DMS153 treated with DMSO at 0.1 percent for 48 hours (cell line): ENCODE data around the gene IDH2.
"Not testable (repeated sequence)": the region's sequence is repeated elsewhere in the genome, so short reads cannot be mapped to it uniquely, and the experiment has no call there.

ENCODE experiments used
- DNase-seq: peaks from one replicate; lab custom pipeline; 2025; ENCODE audit not compliant: unreplicated experiment; lab: John Stamatoyannopoulos, UW

Gene IDH2

DNA sequence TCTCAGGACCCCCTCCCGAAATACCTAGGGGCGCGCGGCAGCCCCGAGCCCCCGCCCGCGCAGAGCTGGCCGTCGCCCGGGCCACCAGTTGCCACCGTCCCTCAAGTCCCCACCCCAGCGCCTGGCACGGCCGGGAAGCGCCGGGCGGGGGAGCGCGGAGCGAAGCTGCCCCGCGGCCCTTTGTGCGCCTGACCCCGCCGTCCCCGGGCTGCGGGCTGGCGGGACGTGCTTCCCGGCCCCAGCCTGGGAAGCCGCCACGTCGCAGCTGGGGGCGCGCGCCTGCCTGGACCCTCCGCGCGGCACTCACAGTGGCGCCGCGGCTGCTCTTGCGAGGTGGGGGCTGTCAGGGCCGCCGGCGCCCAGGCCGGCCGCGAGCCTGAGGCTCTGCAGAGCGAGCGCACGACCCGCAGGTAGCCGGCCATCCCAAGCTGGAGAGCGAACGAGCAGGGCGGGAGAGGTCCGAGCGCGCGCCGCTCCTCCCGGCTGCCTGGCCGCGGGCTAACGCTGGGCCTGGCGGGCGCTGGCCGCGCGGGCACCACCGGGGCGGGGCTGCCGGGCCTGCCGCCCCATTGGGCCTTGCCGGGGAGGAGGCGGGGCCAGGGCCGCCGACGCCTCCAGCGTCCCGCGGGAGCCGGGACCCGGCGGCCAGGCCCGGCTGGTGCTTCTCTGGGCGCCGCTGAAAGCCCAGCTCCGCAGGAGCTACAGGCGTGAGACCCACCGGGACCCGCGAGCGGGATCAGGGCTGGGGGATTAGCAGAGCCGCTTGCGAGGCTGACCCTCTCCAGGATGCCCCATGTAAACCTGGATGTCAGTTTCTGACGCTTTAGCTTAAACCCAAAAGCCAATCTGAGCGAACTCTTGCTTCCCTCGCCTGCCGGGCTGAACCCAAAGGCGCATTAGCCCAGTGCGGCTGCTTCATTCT, at the start of gene IDH2:
Gene IDH2 (minus strand): TSS at position 500 of the 922 bp plus-strand sequence. CDS start 78 bp downstream, at position 422.
- peak; percentile 6 for DNase-seq

DNA sequence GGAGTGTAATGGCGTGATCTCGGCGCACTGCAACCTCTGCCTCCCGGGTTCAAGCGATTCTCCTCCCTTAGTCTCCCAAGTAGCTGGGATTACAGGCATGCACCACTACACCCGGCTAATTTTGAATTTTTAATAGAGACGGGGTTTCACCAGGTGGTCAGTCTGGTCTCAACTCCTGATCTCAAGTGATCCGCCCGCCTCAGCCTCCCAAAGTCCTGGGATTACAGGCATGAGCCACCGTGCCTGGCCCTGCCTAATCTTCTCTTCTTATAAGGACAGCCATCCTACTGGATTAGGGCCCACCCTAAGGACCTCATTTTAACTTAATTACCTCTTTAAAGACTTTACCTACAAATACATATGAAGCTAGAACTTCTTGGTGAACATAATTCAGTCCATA, 48.3 kb upstream of the IDH2 start:
- DNase-seq = not testable (repeated sequence)

DNA sequence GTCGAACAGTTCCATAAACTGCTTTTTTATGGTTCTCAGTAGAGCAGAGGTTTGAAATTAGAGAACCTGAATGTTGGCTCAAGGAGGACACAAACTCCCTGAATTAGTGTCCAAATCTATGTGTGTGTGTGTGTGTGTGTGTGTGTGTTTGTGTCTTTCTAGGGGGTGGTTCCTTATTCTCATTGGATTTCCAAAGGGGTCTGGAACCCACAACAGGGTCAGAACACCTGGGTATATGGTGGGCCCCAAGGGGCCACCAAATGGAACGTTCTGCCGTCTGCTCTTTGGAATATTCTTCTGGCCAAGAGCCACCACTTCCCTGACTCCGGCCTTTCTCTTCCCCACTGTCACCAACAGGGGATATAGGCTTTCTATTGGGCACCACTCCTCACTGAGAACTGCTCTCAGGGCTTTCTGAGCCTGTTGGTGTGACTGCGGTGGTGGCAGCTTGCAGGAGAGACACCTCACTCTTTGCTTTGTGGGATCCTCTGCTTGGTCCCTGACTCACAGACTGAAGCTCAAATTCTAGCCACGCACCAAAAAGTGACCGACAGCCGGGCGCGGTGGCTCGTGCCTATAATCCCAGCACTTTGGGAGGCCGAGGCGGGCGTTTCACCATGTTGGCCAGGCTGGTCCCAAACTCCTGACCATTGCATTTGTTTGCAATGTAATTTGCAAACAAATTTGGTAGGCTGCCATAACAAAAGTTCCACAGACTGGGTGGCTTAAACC, 47.5 kb upstream of the IDH2 start:
- no peak for DNase-seq

DNA sequence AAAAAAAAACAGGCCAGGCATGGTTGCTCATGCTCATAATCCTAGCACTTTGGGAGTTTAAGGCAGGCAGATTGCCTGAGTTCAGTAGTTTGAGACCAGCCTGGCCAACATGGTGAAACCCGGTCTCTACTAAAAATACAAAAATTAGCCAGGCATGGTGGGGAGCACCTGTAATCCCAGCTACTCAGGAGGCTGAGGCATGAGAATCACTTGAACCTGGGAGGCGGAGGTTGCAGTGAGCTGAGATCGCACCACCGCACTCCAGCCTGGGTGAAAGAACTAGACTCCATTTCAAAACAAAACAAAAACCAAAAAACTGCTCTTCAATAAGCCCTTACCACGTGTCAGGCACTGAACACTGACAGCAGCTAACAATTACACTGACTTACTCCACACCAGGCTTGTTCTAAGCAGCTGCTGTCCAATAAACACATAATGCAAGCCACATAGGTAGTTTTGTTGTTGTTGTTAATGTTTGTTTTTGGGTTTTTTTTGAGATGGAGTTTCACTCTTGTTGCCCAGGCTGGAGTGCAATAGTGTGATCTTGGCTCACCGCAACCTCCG, 44.0 kb upstream of the IDH2 start:
- not testable (repeated sequence) for DNase-seq

DNA sequence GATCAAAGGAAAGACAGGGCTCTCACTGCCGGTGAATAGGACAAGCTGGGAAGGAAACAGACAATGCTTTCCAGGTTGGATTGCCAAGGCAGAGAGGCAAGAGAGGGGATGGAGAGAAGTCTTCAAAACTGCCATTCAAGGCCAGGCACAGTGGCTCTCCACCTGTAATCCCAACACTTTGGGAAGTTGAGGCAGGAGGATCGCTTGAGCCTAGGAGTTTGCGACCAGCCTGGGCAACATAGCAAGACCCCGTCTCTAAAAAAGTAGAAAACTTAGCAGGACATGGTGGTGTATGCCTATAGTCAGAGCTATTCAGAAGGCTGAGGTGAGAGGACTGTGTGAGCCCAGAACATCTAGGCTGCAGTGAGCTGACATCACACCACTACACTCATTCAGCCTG, 43.5 kb upstream of the IDH2 start:
- no peak for DNase-seq

DNA sequence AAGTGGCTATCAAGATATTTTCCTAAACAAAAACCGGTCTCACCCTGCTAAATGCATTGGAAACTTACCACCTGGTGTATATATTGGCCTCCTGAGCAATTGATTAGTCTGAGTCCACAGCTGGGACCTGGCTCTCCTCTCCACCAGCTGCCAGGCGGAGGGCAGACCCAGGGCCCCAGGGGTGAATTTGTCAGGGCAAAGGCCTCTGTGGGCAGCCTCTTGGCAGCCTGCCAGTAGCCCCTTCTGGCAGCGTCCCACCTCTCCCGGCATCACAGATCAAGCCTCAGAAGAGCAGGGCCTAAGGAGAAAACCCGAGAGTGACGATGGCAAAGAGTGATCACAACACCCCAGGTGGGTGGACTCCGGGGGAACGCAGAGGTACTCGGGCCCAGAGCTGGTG, 43.0 kb upstream of the IDH2 start:
- no peak for DNase-seq

DNA sequence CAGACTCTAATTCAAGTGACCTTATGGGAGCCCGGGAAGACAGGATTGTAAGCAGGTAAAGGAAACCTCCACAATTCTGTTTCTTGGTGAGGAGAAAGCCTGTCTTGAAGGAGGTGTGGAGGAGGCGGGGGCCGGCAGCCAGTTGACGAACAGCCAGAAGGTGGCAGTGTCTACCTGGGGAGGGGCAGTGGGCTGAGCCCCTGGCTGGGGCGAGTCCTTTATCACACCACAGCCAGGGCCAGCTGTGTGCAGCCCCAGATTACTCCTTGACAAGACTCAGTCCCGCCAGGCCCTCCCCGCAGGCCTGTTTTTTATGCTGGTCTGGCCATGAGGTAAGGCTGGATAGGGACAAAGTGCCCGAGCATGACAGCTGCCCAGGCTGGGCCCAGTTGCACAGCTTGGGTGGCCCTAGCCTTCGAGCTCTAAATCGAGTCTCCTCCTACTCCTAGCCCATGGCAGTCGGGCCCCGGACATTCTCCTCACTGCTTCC, 40.9 kb upstream of the IDH2 start:
- peak; percentile 13 for DNase-seq

DNA sequence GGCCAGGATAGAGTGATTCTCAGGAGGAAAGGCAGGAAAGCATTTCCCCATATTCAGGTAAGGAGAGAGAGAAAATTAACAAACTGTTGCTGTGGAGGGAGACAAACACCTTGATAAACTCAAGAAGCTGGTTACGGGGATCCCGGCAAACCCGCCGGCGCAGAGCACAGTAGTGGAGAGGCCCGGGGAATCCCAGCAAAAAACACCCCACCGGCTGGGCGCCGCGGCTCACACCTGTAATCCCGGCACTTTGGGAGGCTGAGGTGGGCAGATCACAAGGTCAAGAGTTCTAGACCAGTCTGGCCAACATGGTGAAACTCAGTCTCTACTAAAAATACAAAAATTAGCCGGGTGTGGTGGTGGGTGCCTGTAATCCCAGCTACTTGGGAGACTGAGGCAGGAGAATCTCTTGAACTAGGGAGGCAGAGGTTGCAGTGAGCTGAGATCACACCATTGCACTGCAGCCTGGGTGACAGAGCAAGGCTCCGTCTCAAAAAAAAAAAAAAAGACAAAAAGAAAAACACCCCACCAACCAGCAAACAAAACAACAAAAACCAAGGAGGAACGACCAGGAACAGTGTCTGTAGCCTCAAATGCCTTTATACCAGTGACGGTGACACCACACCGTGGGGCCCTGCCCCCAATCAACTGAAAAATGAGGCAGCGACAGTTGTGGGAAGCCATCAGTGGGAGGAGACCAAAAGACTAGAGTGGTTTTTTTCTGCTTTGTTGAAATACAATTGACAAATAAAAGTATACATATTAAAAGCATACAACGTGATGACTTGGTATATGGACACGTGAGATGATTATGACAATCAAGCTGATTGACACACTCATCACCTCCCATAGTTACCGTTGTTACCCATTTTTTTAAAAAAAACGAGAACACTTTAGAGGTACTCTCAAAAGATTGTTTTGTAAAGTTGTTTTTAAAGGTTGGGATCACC, 40.2 kb upstream of the IDH2 start:
- no peak for DNase-seq

DNA sequence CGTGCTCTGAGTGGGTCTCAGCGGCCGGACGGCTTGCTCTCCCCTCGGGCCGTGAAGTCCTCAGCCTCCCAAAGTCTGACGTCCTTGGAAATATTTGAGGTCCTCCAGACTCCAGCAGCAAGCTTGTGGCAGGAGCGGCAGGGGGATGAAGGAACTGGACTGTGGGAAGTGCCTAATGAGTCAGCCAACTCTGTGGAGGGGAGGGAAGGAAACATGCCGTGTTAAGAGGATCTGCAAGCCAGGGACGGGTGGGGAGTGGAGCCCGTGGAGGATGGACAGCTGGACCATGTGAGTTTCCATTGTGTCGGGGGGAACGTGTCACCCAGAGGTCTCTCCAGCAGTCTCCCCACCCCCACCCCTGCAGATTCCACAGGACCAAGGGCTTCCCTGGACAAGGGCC, 39.4 kb upstream of the IDH2 start:
- DNase-seq = no peak

DNA sequence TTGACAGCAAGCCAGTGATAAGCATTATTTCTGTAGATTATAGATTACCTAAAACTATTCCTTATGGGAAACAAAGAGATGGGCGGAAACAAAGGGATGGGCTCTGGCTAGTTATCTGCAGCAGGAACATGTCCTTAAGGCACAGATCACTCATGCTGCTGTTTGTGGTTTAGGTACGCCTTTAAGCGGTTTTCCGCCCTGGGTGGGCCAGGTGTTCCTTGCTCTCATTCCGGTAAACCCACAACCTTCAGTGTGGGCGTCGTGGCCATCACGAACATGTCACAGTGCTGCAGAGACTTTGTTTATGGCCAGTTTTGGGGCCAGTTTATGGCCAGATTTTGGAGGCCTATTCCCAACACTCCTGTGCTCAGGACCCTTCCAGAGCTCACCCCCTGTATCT, 37.3 kb upstream of the IDH2 start:
- DNase-seq = not testable (repeated sequence)

DNA sequence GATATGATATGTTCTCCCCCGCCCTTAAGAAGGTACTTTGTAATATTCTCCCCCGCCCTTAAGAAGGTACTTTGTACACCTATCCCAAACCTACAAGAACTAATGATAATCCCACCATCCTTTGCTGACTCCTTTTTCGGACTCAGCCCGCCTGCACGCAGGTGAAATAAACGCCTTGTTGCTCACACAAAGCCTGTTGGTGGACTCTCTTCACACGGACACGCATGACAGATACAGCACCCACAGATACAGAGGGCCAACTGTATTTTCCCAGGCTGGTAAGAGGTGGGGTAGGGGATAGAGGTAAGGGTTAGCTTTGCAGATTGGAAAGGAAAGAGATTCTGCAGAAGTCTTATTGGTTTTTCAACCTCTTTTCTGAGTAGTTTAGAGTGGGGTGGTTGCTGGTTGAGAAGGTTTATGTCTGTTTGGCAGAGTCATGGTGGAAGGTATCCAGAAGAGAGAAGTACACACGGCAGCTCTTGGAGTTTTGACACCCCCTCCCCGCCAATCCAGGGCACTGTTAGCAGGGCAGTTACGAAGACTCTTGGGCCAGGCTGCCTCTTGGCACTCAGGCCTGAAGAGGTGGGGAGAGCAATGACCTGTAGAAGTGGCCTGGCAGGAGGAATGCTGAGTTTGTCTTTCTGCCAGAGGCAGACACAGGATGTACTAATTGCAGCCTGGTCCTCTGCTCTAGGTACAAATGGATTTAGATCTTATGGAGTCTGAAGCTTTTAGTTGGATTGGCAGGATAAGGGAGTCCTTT, 36.0 kb upstream of the IDH2 start:
- DNase-seq = no peak

DNA sequence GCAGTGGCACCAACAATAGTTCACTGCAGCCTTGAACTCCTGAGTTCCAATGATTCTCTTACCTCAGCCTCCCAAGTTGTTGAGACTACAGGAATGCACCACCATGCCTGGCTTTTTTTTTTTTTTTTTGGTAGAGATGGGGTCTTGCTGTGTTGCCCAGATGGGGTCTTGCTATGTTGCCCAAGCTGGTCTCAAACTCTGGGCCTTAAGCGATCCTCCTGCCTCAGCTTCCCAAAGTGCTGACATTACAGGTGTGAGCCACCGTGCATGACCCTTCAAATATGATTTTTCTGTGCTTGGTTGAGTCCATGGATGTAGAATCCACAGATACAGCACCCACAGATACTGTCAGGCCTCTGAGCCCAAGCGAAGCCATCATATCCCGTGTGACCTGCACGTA, 30.2 kb upstream of the IDH2 start:
- DNase-seq = no peak

DNA sequence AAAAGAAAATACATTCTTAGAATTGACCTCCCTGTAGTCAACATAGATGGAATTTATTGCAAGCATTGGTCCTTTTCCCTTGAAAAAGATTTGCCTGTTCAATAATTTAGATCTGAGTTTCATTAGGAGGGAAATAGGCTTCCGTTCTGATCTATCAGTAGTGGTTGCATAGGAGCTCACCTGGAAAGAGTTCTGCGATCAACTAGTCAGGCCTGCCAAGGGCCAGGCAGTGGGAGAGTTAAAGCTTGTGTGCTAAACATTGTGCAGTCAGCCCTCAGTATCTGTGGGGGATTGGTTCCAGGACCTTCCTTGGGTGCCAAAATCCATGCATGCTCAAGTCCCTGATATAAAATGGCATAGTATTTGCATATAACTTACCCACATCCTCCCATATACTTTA, 29.6 kb upstream of the IDH2 start:
- no peak for DNase-seq

DNA sequence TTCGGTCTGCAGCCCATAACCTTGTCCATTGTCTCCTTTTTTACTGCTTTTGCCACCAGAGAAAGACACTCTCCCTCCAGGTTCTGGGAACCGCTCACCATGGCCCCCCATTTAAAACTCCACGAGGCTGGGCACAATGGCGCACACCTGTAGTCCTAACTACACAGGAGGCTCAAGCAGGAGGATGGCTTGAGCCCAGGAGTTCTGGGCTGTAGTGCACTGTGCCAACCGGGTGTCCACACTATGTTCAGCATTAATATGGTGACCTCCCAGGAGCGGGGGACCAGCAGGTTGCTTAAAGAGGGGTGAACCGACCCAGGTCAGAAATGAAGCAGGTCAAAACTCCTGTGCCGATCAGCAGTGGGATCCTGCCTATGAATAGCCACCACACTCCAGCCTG, 28.0 kb upstream of the IDH2 start:
- DNase-seq = no peak

DNA sequence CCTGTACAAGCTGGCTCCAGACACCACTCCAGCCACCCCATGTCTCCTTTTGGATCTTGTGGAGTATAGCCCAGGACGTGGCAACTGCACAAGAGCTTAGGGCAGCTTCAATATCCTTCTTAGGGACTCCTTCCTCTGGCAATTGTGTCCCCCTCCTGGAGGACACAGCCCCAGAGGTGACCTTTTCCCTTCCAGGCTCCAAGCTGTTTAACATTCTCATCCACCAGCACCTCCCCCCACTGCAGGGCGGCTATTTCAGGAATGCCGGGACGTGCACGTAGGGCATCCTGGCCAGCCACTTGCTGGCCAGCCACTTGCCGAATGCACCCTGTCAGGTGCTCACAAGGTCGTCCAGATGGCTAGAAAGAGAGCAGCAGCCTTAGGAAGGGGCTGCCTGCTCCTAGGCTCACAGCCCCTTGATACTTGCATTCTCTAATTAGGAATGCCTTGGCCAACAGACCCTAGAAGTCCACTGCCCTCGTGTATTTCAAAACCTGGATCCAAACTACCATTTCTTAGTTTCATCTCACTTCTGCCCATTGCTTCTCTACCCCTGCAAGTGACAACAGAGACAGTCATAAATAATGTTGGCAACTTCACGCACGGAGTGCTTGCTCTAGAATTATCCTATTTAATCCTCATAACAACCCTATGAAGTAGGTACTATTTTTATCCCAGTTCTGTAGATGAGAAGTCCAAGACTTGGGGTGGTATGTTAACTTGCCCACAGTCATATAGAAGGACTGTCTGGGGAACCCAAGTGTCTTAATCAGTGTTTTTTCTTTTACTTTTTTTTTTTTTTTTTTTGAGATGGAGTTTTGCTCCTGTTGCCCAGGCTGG, 24.5 kb upstream of the IDH2 start:
- DNase-seq = no peak

DNA sequence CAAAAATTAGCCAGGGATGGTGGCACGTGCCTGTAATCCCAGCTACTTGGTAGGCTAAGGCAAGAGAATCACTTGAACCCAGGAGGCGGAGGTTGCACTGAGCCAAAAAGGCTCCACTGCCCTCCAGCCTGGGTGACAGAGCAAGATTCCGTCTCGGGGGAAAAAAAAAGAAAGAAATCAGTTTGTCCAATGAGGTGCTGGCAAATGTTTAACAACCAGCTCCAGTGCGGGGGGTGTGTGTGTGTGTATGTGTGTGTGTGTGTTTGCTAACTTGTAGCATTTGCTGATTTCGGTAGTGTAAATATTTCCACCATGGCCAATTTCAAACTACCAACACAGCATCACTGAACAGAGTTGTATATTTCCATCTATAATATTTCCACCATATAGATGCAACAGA, 23.8 kb upstream of the IDH2 start:
- DNase-seq = no peak

DNA sequence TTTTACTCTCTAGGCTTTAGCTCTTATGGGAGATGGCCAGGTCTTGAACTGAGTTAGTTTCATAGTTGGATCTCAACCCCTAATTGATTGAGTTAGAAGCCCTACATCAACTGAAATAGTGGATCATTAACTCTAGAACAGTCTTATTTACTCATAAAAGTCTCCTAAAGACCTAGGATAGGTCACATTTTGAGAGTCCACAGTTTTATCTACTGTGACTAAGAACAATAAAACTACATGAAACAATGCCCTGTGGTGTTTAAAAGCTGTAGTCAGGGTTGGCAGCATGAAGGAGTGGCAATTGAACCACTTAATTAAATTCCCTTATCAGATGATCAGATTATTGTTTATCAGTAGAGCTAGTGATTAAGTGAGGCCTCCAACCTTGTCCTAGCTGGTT, 22.2 kb upstream of the IDH2 start:
- no peak for DNase-seq

DNA sequence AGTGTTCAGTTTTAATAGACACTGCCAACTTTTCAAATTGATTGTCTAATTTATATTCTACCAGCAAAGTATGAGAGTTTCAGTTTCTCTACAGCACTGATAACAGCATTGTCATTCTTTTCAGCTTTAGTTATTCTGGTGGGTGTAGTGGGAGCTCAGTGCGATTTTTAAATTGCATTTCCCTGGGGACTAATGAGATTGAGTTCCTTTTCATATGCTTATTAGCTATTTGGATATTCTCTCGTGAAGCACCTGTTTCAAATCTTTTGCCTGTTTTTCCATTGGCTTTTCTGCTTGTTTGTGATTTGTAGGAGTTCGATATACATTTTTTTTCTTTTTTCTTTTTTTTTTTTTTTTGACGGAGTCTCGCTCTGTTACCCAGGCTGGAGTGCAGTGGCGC, 18.8 kb upstream of the IDH2 start:
- no peak for DNase-seq

DNA sequence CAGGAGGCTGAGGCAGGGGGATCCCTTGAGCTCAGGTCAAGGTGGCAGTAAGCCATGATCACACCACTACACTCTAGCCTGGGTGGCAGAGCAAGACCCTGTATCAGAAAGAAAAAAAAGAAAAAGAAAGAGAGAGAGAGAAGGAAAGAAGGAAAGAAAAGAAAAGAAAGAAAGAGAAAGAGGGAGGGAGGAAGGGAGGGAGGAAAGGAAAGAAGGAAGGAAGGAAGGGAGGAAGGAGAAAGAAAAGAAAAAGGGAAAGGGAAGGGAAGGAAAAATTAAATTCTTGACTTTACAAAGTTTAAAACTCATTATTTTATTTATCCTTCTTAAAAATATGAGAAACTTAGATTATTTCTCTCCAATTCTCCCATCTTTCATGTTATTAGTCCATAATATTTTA, 17.1 kb upstream of the IDH2 start:
- DNase-seq = no peak
